Measurements from ENCODE around the gene NAA10.

The NAA10 gene

DNA sequence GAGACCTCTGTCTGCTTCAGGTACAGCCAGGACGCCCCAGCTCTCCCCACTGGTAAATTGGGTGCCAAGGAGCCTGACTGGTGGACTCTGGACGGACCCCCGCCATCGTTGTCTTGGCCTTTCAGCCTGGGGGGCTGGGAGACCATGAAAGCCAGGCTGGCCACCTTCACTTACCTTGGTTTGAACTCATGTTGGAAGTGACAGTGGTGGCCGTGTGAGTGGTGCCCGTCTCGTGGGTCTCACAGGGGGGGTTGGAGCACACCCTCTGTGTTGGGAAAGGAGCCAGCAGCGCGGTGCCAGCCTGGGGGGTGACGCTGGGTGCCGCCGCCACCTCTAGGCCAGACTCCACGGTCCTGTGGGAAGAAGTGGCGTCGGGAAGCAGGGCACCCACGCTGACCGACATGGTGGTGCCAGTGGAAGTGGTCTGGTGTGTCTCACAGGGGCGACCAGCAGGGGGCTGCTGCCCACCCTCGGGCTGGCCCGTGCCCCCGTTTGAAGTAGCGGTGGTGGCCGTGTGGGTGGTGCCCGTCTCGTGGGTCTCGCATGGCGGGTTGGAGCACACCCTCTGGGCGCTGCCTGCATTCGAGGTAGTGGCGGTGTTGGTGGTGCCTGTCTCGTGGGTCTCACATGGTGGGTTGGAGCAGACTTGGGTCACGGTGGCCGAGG, 19.2 kb upstream of the NAA10 start:
- Histone ChIP-seq H2AK5ac (ENCODE audit: low read length) (no peak overlapping the region), H4K91ac (ENCODE audit: low read depth, low read length) (no peak overlapping the region), H2AFZ (ENCODE audit: insufficient read depth, low read length, poor library complexity) (no peak overlapping the region), H3K4ac (ENCODE audit: low read depth, low read length) (no peak overlapping the region), H3K4me3 (ENCODE audit: low read depth, low read length) (no peak overlapping the region), H2BK5ac (ENCODE audit: low read depth, low read length, poor library complexity) (no peak overlapping the region), H3K36me3 (ENCODE audit: control insufficient read depth in 1 of 2, insufficient read depth in 2 of 2, low read length in 2 of 2) (peaks cover 99 to 100% of the 10 kb centered on the region in 2 experiments), H3K4me1 (ENCODE audit: control insufficient read depth in 1 of 2, insufficient read depth in 2 of 2, low read length in 2 of 2) (no peaks in the 10 kb centered on the region), H3K4me2 (ENCODE audit: low read length) (no peak overlapping the region), H2BK120ac (ENCODE audit: insufficient read depth, low read length, poor library complexity) (no peak overlapping the region), H3K18ac (ENCODE audit: low read length) (no peak overlapping the region), H2BK12ac (ENCODE audit: low read length) (no peak overlapping the region), H3K79me1 (ENCODE audit: low read length) (no peaks in the 10 kb centered on the region), H3K27me3 (ENCODE audit: insufficient read depth, low read length) (no peaks in the 10 kb centered on the region), H3K27ac (ENCODE audit: low read depth, low read length) (no peak overlapping the region), H3K9ac (ENCODE audit: low read length) (no peak overlapping the region), H4K8ac (ENCODE audit: low read depth, low read length) (no peak overlapping the region), H3K79me2 (ENCODE audit: control insufficient read depth, insufficient read depth, low read length, poor library complexity) (no peaks in the 10 kb centered on the region), H4K12ac (ENCODE audit: low read depth, low read length) (no peak overlapping the region), H3K9me3 (ENCODE audit: insufficient read depth, low read depth, low read length) (no peaks in the 10 kb centered on the region), H3K23ac (ENCODE audit: low read length) (no peak overlapping the region), H3K14ac (ENCODE audit: low read length) (no peak overlapping the region)
- no CpG with 5 or more reads among the region's 33 CpGs for WGBS (ENCODE audit: extremely low coverage, insufficient coverage, insufficient read length)
- no peak for DNase-seq

GRCh38 chrX:153953342-153953830, 18.5 kb upstream of the NAA10 start:
- Histone ChIP-seq H3K9me3 (ENCODE audit: insufficient read depth, low read depth, low read length) (no peaks in the 10 kb centered on the region), H2BK120ac (ENCODE audit: insufficient read depth, low read length, poor library complexity) (no peak overlapping the region), H3K9ac (ENCODE audit: low read length) (no peak overlapping the region), H3K4me3 (ENCODE audit: low read depth, low read length) (no peak overlapping the region), H3K27me3 (ENCODE audit: insufficient read depth, low read length) (no peaks in the 10 kb centered on the region), H3K18ac (ENCODE audit: low read length) (no peak overlapping the region), H4K12ac (ENCODE audit: low read depth, low read length) (no peak overlapping the region), H3K4me1 (ENCODE audit: control insufficient read depth in 1 of 2, insufficient read depth in 2 of 2, low read length in 2 of 2) (no peaks in the 10 kb centered on the region), H4K8ac (ENCODE audit: low read depth, low read length) (no peak overlapping the region), H2BK5ac (ENCODE audit: low read depth, low read length, poor library complexity) (no peak overlapping the region), H4K91ac (ENCODE audit: low read depth, low read length) (no peak overlapping the region), H2BK12ac (ENCODE audit: low read length) (no peak overlapping the region), H2AK5ac (ENCODE audit: low read length) (no peak overlapping the region), H3K79me1 (ENCODE audit: low read length) (no peaks in the 10 kb centered on the region), H3K23ac (ENCODE audit: low read length) (no peak overlapping the region), H2AFZ (ENCODE audit: insufficient read depth, low read length, poor library complexity) (no peak overlapping the region), H3K4ac (ENCODE audit: low read depth, low read length) (no peak overlapping the region), H3K4me2 (ENCODE audit: low read length) (no peak overlapping the region), H3K27ac (ENCODE audit: low read depth, low read length) (no peak overlapping the region), H3K14ac (ENCODE audit: low read length) (no peak overlapping the region), H3K36me3 (ENCODE audit: control insufficient read depth in 1 of 2, insufficient read depth in 2 of 2, low read length in 2 of 2) (peaks cover 97 to 100% of the 10 kb centered on the region in 2 experiments), H3K79me2 (ENCODE audit: control insufficient read depth, insufficient read depth, low read length, poor library complexity) (no peaks in the 10 kb centered on the region)
- WGBS (ENCODE audit: extremely low coverage, insufficient coverage, insufficient read length) = no CpG with 5 or more reads among the region's 33 CpGs
- DNase-seq = peak; percentile 27 to 88

DNA sequence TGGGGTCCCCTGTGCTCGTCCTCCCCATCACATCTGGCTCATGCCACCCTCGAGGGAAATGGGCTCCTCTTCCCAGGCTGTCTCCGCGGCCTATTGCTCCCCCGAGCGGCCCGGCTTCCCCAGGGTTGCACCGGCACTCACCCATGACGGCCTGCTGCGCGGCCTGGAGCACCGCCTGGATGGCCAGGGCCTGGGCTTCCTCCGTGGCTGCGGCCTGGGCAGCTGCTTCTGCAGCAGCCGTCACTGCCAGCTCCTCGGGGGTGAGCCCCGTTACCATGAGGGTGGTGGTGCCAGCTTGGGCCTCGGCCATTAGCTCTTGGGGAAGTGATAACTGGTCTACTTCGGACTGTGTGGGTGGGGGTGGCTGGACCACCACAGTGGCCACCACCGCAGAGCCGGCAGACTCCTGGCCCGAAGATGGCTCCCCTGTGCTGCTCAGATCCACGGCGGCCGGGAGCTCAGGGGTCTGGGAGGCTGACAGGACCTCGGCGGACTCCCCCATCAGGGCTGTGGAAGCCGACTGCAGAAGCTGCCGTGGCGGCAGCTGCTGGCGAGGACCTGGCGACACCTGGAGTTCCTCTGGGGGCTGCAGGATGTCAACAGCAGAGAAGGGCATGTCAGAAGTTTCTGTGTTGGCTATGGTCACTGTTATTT, 17.7 kb upstream of the NAA10 start:
- Histone ChIP-seq H3K23ac (ENCODE audit: low read length) (no peak overlapping the region), H3K79me2 (ENCODE audit: control insufficient read depth, insufficient read depth, low read length, poor library complexity) (no peaks in the 10 kb centered on the region), H3K14ac (ENCODE audit: low read length) (no peak overlapping the region), H2BK120ac (ENCODE audit: insufficient read depth, low read length, poor library complexity) (no peak overlapping the region), H4K12ac (ENCODE audit: low read depth, low read length) (no peak overlapping the region), H3K4ac (ENCODE audit: low read depth, low read length) (no peak overlapping the region), H4K91ac (ENCODE audit: low read depth, low read length) (no peak overlapping the region), H4K8ac (ENCODE audit: low read depth, low read length) (no peak overlapping the region), H2BK12ac (ENCODE audit: low read length) (no peak overlapping the region), H3K4me3 (ENCODE audit: low read depth, low read length) (no peak overlapping the region), H3K18ac (ENCODE audit: low read length) (peak overlapping the region; percentile 38), H3K4me2 (ENCODE audit: low read length) (no peak overlapping the region), H3K9me3 (ENCODE audit: insufficient read depth, low read depth, low read length) (no peaks in the 10 kb centered on the region), H3K27ac (ENCODE audit: low read depth, low read length) (no peak overlapping the region), H3K27me3 (ENCODE audit: insufficient read depth, low read length) (no peaks in the 10 kb centered on the region), H3K79me1 (ENCODE audit: low read length) (no peaks in the 10 kb centered on the region), H3K9ac (ENCODE audit: low read length) (no peak overlapping the region), H2BK5ac (ENCODE audit: low read depth, low read length, poor library complexity) (no peak overlapping the region), H3K36me3 (ENCODE audit: control insufficient read depth in 1 of 2, insufficient read depth in 2 of 2, low read length in 2 of 2) (peaks cover 92 to 95% of the 10 kb centered on the region in 2 experiments), H2AFZ (ENCODE audit: insufficient read depth, low read length, poor library complexity) (no peak overlapping the region), H3K4me1 (ENCODE audit: control insufficient read depth in 1 of 2, insufficient read depth in 2 of 2, low read length in 2 of 2) (no peaks in the 10 kb centered on the region), H2AK5ac (ENCODE audit: low read length) (no peak overlapping the region)
- no peak for DNase-seq
- WGBS (ENCODE audit: extremely low coverage, insufficient coverage, insufficient read length) = no CpG with 5 or more reads among the region's 32 CpGs

DNA sequence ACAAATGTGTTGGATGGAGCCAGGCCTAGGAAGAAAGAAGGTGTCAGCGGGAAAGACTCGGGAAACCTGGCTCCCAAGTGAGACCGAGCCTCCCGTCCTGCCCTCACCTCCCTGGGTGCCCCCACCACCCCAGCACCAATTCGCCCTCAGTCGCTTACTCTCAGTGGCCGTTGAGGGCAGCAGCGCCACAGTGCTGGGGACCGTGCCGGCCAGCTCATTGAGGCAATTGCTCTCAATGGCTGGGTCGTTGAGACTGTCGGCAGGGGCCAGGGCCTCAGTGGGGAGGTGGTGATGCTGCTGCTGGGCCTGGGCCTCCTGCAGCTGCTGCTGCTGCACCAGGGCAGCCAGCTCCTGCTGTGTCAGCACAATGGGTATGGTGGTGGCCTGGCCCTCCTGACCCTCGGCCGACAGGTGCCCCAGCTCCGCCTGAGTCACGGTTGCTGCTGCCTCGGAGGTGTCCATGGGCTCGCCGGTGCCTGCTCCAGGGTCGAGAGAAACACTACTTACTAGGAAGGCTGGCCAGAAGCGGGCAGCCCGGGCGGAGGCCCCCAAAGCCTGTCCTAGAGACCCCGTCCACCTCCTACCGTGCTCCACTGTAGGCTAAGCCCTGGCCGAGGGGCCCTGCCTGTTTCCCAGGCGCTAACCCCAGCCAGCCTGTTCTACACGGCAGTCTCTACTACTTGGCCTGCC, 17.0 kb upstream of the NAA10 start:
- Histone ChIP-seq H3K4me2 (ENCODE audit: low read length) (no peak overlapping the region), H3K36me3 (ENCODE audit: control insufficient read depth in 1 of 2, insufficient read depth in 2 of 2, low read length in 2 of 2) (peaks cover 85 to 90% of the 10 kb centered on the region in 2 experiments), H3K9me3 (ENCODE audit: insufficient read depth, low read depth, low read length) (no peaks in the 10 kb centered on the region), H3K79me2 (ENCODE audit: control insufficient read depth, insufficient read depth, low read length, poor library complexity) (no peaks in the 10 kb centered on the region), H3K79me1 (ENCODE audit: low read length) (no peaks in the 10 kb centered on the region), H3K18ac (ENCODE audit: low read length) (no peak overlapping the region), H2BK12ac (ENCODE audit: low read length) (no peak overlapping the region), H3K14ac (ENCODE audit: low read length) (no peak overlapping the region), H3K9ac (ENCODE audit: low read length) (no peak overlapping the region), H3K27ac (ENCODE audit: low read depth, low read length) (no peak overlapping the region), H3K4me1 (ENCODE audit: control insufficient read depth in 1 of 2, insufficient read depth in 2 of 2, low read length in 2 of 2) (no peaks in the 10 kb centered on the region), H2BK120ac (ENCODE audit: insufficient read depth, low read length, poor library complexity) (no peak overlapping the region), H2AFZ (ENCODE audit: insufficient read depth, low read length, poor library complexity) (no peak overlapping the region), H4K12ac (ENCODE audit: low read depth, low read length) (no peak overlapping the region), H2AK5ac (ENCODE audit: low read length) (no peak overlapping the region), H3K27me3 (ENCODE audit: insufficient read depth, low read length) (no peaks in the 10 kb centered on the region), H3K4me3 (ENCODE audit: low read depth, low read length) (no peak overlapping the region), H3K23ac (ENCODE audit: low read length) (no peak overlapping the region), H3K4ac (ENCODE audit: low read depth, low read length) (no peak overlapping the region), H4K8ac (ENCODE audit: low read depth, low read length) (no peak overlapping the region), H4K91ac (ENCODE audit: low read depth, low read length) (no peak overlapping the region), H2BK5ac (ENCODE audit: low read depth, low read length, poor library complexity) (no peak overlapping the region)
- no CpG with 5 or more reads among the region's 28 CpGs for WGBS (ENCODE audit: extremely low coverage, insufficient coverage, insufficient read length)
- DNase-seq = no peak
